ENCODE measurements around the gene RPUSD3. TPM values are rescaled to one million over a fixed set of nuclear protein-coding genes. Genes with fewer than 3 reads are reported as not detected.

RPUSD3 gene
- total and polyA plus RNA-seq, 2 donors (not counting 3 experiments of a cell fraction or from before 2014, with no cell fraction given): 38.9 to 56.6 TPM

DNA sequence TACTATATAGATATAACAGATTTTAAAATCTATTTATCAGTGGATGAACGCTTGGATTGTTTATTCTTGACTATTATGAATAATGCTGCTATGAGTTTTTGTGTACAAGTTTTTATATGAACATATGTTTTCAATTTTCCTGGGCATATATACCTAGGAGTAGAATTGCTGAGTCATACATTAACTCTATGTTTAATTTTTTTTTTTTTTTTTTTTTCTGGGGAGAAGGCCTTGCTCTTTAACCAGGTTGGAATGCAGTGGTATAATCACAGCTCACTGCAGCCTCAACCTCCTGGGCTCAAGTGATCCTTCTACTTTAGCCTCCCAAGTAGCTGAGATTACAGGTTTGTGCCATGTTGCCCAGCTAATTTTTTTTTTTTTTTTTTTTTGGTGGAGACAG lies 27.2 kb upstream of the RPUSD3 start:
- no peak overlapping the region for H3K9ac ChIP-seq (replicated peaks; ENCODE audit: extremely low read depth, insufficient read depth, low read length)
- intact Hi-C loops (cut with micrococcal nuclease): no loop called here
- no peaks in the 10 kb centered on the region for H3K79me2 ChIP-seq (ENCODE audit: control insufficient read depth, insufficient read depth, low read length)
- no peak overlapping the region for H3K27ac ChIP-seq (ENCODE audit: insufficient read depth, low read depth, low read length)
- H3K9me1 ChIP-seq (replicated peaks; ENCODE audit: control insufficient read depth, extremely low read depth, insufficient read depth, low read length): no peaks in the 10 kb centered on the region
- DNase-seq (ENCODE audit: low read depth, low spot score) (no peak), FAIRE-seq (no peak)
- ChIA-PET CTCF (no interaction called here), POLR2A (interaction anchor here (0.6 kb wide), 1 partner anchor 356 kb away, joined by 3 read pairs; no protein-coding TSS in a partner anchor)
- no TSS peak for BruUV-seq (replicated peaks)
- no peak overlapping the region for H3K4me2 ChIP-seq (ENCODE audit: insufficient read depth, low read length)
- H4K20me1 ChIP-seq (replicated peaks; ENCODE audit: control insufficient read depth, extremely low read depth, insufficient read depth, low read length): no peaks in the 10 kb centered on the region
- no peaks in the 10 kb centered on the region for H3K27me3 ChIP-seq (ENCODE audit: control insufficient read depth in 2 of 2, insufficient read depth in 2 of 2, low read length in 2 of 2)
- H3K36me3 ChIP-seq (ENCODE audit: control insufficient read depth in 2 of 2, extremely low read depth in 1 of 2, insufficient read depth in 2 of 2, low read length in 2 of 2): no peaks in the 10 kb centered on the region
- TF ChIP-seq POLR2A (IDR thresholded peaks at IDR 0.05; ENCODE audit: low read depth, low read length): no peak
- H3K4me3 ChIP-seq (replicated peaks in 1 of 3; ENCODE audit: insufficient read depth in 1 of 3, low read depth in 1 of 3, low read length in 3 of 3): no peak overlapping the region
- no peaks in the 10 kb centered on the region for H3K9me3 ChIP-seq (replicated peaks; ENCODE audit: control insufficient read depth, insufficient read depth, low read length)
- H2AFZ ChIP-seq (ENCODE audit: low read depth, low read length): no peak overlapping the region
- dilution Hi-C loops (cut with MboI; ENCODE audit: extremely low pct_ligation_motif_present, low sequenced_read_pairs): no loop called here
- H3K4me1 ChIP-seq (ENCODE audit: control insufficient read depth, extremely low read depth, insufficient read depth, low read length): no peaks in the 10 kb centered on the region

DNA sequence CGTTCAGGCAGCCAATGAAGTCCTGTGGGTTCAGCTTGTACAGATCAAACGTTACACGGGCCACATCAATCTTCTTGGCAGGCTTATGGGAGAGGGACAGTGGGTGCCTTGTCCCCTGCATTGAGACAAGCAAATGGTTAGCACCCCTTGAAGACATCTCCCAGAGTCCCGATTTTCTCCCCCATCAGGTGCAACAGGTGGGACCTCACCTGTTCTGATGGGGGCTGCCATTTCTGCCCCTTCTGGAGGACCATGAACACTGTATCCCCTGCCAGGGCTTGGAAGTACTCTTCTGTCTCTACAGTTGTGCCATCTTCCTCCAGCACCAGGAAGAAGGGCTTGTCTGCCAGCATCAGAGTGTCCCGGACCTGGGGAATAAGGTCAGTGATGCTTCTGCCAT lies 26.1 kb upstream of the RPUSD3 start:
- Histone ChIP-seq H2AFZ (ENCODE audit: low read depth, low read length) (no peak overlapping the region), H3K27me3 (ENCODE audit: control insufficient read depth in 2 of 2, insufficient read depth in 2 of 2, low read length in 2 of 2) (no peaks in the 10 kb centered on the region), H3K79me2 (ENCODE audit: control insufficient read depth, insufficient read depth, low read length) (no peaks in the 10 kb centered on the region), H3K4me3 (replicated peaks in 1 of 3; ENCODE audit: insufficient read depth in 1 of 3, low read depth in 1 of 3, low read length in 3 of 3) (no peak overlapping the region), H3K9me3 (replicated peaks; ENCODE audit: control insufficient read depth, insufficient read depth, low read length) (no peaks in the 10 kb centered on the region), H3K4me1 (ENCODE audit: control insufficient read depth, extremely low read depth, insufficient read depth, low read length) (no peaks in the 10 kb centered on the region), H3K36me3 (ENCODE audit: control insufficient read depth in 2 of 2, extremely low read depth in 1 of 2, insufficient read depth in 2 of 2, low read length in 2 of 2) (no peaks in the 10 kb centered on the region), H3K4me2 (ENCODE audit: insufficient read depth, low read length) (no peak overlapping the region), H3K27ac (ENCODE audit: insufficient read depth, low read depth, low read length) (no peak overlapping the region), H3K9ac (replicated peaks; ENCODE audit: extremely low read depth, insufficient read depth, low read length) (no peak overlapping the region), H4K20me1 (replicated peaks; ENCODE audit: control insufficient read depth, extremely low read depth, insufficient read depth, low read length) (no peaks in the 10 kb centered on the region), H3K9me1 (replicated peaks; ENCODE audit: control insufficient read depth, extremely low read depth, insufficient read depth, low read length) (no peaks in the 10 kb centered on the region)
- intact Hi-C loops (cut with micrococcal nuclease): no loop called here
- ChIA-PET CTCF (interaction anchor here (1.3 kb wide), 1 partner anchor 14 kb away, joined by 4 read pairs; no protein-coding TSS in a partner anchor), POLR2A (no interaction called here)
- TF ChIP-seq, protein P1, sequence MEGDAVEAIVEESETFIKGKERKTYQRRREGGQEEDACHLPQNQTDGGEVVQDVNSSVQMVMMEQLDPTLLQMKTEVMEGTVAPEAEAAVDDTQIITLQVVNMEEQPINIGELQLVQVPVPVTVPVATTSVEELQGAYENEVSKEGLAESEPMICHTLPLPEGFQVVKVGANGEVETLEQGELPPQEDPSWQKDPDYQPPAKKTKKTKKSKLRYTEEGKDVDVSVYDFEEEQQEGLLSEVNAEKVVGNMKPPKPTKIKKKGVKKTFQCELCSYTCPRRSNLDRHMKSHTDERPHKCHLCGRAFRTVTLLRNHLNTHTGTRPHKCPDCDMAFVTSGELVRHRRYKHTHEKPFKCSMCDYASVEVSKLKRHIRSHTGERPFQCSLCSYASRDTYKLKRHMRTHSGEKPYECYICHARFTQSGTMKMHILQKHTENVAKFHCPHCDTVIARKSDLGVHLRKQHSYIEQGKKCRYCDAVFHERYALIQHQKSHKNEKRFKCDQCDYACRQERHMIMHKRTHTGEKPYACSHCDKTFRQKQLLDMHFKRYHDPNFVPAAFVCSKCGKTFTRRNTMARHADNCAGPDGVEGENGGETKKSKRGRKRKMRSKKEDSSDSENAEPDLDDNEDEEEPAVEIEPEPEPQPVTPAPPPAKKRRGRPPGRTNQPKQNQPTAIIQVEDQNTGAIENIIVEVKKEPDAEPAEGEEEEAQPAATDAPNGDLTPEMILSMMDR (IDR thresholded peaks at IDR 0.05; ENCODE audit: extremely low read depth in 1 of 2, insufficient read depth in 1 of 2, low read depth in 1 of 2, low read length in 2 of 2): no peak
- TF ChIP-seq EZH2 (IDR thresholded peaks at IDR 0.05; ENCODE audit: borderline replicate concordance, low read depth, low read length, severe bottlenecking) (no peak), POLR2AphosphoS5 (IDR thresholded peaks at IDR 0.05; ENCODE audit: insufficient read depth, low read depth, low read length) (no peak), FOS (IDR thresholded peaks at IDR 0.05; ENCODE audit: borderline replicate concordance, insufficient read depth, low read length) (no peak), JUN (IDR thresholded peaks at IDR 0.05; ENCODE audit: borderline replicate concordance, insufficient read depth, insufficient read length, low read depth) (no peak), MYC (IDR thresholded peaks at IDR 0.05; ENCODE audit: low read depth, low read length) (no peak), POLR2A (IDR thresholded peaks at IDR 0.05; ENCODE audit: low read depth, low read length) (no peak), GATA2 (IDR thresholded peaks at IDR 0.05; ENCODE audit: insufficient read depth, insufficient read length, low read depth, low read length) (no peak)
- TF ChIP-seq, protein P2, sequence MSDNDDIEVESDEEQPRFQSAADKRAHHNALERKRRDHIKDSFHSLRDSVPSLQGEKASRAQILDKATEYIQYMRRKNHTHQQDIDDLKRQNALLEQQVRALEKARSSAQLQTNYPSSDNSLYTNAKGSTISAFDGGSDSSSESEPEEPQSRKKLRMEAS (IDR thresholded peaks at IDR 0.05; ENCODE audit: insufficient read depth, insufficient read length): no peak
- DNase-seq (ENCODE audit: low read depth, low spot score) (no peak), FAIRE-seq (no peak)
- dilution Hi-C loops (cut with MboI; ENCODE audit: extremely low pct_ligation_motif_present, low sequenced_read_pairs): no loop called here
- no TSS peak for BruUV-seq (replicated peaks)

Measured in endothelial cell of umbilical vein (primary cell).